NCI-H345 treated with DMSO at 0.1 percent for 48 hours (cell line): ENCODE results near the gene UNC80.
A peak's percentile ranks its signal among the peaks of the same experiment; 100 is the strongest.

Source experiments
- DNase-seq: peaks from one replicate; lab custom pipeline; 2025; ENCODE audit not compliant: unreplicated experiment; lab: John Stamatoyannopoulos, UW

Gene UNC80

GRCh38 chr2:209911486-209911885, 139.9 kb downstream of the UNC80 start:
- no peak for DNase-seq

- no peak for DNase-seq
Observed at GRCh38 chr2:209913786-209914345, 142.2 kb downstream of the UNC80 start.

- no peak for DNase-seq
Observed at GRCh38 chr2:209917154-209917771, 145.6 kb downstream of the UNC80 start.

- DNase-seq = no peak
Observed at GRCh38 chr2:209918251-209918650, 146.6 kb downstream of the UNC80 start.

GRCh38 chr2:209922116-209922515, 150.5 kb downstream of the UNC80 start:
- no peak for DNase-seq

- no peak for DNase-seq
Observed at GRCh38 chr2:209929369-209929768, 157.7 kb downstream of the UNC80 start.

GRCh38 chr2:209933499-209934483, 162.2 kb downstream of the UNC80 start:
- no peak for DNase-seq

GRCh38 chr2:209936106-209936666, 164.6 kb downstream of the UNC80 start:
- no peak for DNase-seq

- no peak for DNase-seq
Observed at GRCh38 chr2:209937893-209938292, 166.3 kb downstream of the UNC80 start.

- DNase-seq = no peak
Observed at GRCh38 chr2:209938906-209939305, 167.3 kb downstream of the UNC80 start.

- no peak for DNase-seq
Observed at GRCh38 chr2:209940936-209941335, 169.3 kb downstream of the UNC80 start.

GRCh38 chr2:209942426-209942825, 170.8 kb downstream of the UNC80 start:
- DNase-seq = no peak

GRCh38 chr2:209942936-209943605, 171.4 kb downstream of the UNC80 start:
- no peak for DNase-seq

GRCh38 chr2:209943776-209944175, 172.1 kb downstream of the UNC80 start:
- no peak for DNase-seq

GRCh38 chr2:209946539-209946938, 174.9 kb downstream of the UNC80 start:
- DNase-seq = no peak

- no peak for DNase-seq
Observed at GRCh38 chr2:209956271-209956670, 184.6 kb downstream of the UNC80 start.

- no peak for DNase-seq
Observed at GRCh38 chr2:209958016-209958415, 186.4 kb downstream of the UNC80 start.

- DNase-seq = no peak
Observed at GRCh38 chr2:209960045-209960444, 188.4 kb downstream of the UNC80 start.

GRCh38 chr2:209960676-209961630, 189.3 kb downstream of the UNC80 start:
- peak; percentile 40 for DNase-seq

GRCh38 chr2:209965723-209966122, 194.1 kb downstream of the UNC80 start:
- no peak for DNase-seq
